ENCODE data around the gene WDFY2. TPM values are rescaled to one million over a fixed set of nuclear protein-coding genes. Genes with fewer than 3 reads are reported as not detected.

The WDFY2 gene
- total and polyA plus RNA-seq, 10 of the 15 experiments (the other 5 are each of a cell fraction or from before 2014, with no cell fraction given), result 2.1 to 13.0 (median 8.1) TPM

DNA sequence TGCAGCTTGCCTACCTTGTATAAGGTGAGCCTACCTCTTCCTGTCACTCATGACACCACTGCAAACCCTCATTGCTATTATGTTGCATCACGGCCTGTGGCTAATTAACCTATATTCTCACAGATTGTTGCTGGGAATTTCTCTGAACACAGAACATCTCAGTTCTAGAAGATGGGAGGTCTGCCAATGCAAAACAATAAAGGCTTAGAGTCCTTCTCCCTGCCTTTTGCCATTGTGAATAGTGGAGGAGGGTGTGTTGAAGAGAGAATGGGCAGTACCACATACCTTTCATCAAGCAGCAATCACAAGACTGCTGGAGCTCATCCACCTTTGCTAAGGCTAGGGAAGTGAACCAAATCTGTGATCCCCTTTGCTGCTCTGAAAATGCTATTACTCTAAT, 34.4 kb downstream of the WDFY2 start:
- ChIA-PET POLR2A (interaction anchor here (0.7 to 1.2 kb wide), 4 partner anchors 9 to 493 kb away, joined by 3 to 4 read pairs (median 3); no protein-coding TSS in a partner anchor), SMC1A (ENCODE audit: uncharacterized antibody, unreplicated experiment) (interaction anchor here (1.0 to 2.4 kb wide), 3 partner anchors 9 to 146 kb away, joined by 3 to 7 read pairs (median 7); no protein-coding TSS in a partner anchor), CTCF (interaction anchor here (1.3 kb wide), 1 partner anchor 9 kb away, joined by 3 read pairs; no protein-coding TSS in a partner anchor), RAD21 (ENCODE audit: unreplicated experiment) (interaction anchor here (1.4 kb wide), 1 partner anchor 9 kb away, joined by 5 read pairs; no protein-coding TSS in a partner anchor)
- FAIRE-seq, result no peak
- intact Hi-C loops (cut with micrococcal nuclease; ENCODE audit: unreplicated experiment), result no loop called here
- Histone ChIP-seq H3K4me1 (ENCODE audit: control insufficient read depth, insufficient read depth, low read length) (peaks cover 10% of the 10 kb centered on the region), H3K27me3 (replicated peaks in 1 of 2; ENCODE audit: control insufficient read depth in 2 of 2, insufficient read depth in 2 of 2, low read length in 1 of 2) (no peaks in the 10 kb centered on the region), H4K20me1 (ENCODE audit: control insufficient read depth, insufficient read depth) (no peaks in the 10 kb centered on the region), H3K9ac (ENCODE audit: control insufficient read depth, insufficient read depth, low read length) (no peak overlapping the region), H3K36me3 (ENCODE audit: control insufficient read depth in 2 of 2, insufficient read depth in 2 of 2, low read length in 1 of 2) (no peaks in the 10 kb centered on the region), H3K9me3 (replicated peaks; ENCODE audit: control insufficient read depth, insufficient read depth, low read length) (no peaks in the 10 kb centered on the region), H3K4me3 (no peak overlapping the region), H3K79me2 (ENCODE audit: control insufficient read depth, insufficient read depth, low read length) (peaks cover 18% of the 10 kb centered on the region), H3K27ac (ENCODE audit: control insufficient read depth, insufficient read depth) (no peak overlapping the region), H2AFZ (ENCODE audit: control insufficient read depth, low read depth, low read length) (no peak overlapping the region), H3K4me2 (ENCODE audit: control insufficient read depth, insufficient read depth) (no peak overlapping the region)
- BruUV-seq (replicated peaks), result no TSS peak
- in situ Hi-C loops (cut with MboI), result no loop called here
- no peak for TF ChIP-seq POLR2A (IDR thresholded peaks at IDR 0.05; ENCODE audit: low read depth, low read length)
- TF ChIP-seq, protein P1, sequence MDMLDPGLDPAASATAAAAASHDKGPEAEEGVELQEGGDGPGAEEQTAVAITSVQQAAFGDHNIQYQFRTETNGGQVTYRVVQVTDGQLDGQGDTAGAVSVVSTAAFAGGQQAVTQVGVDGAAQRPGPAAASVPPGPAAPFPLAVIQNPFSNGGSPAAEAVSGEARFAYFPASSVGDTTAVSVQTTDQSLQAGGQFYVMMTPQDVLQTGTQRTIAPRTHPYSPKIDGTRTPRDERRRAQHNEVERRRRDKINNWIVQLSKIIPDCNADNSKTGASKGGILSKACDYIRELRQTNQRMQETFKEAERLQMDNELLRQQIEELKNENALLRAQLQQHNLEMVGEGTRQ (IDR thresholded peaks at IDR 0.05; ENCODE audit: borderline replicate concordance, low read depth, low read length), result no peak
- no peak for TF ChIP-seq ESRRA (IDR thresholded peaks at IDR 0.05; ENCODE audit: low read length)
- no peak for TF ChIP-seq YY1 (IDR thresholded peaks at IDR 0.05; ENCODE audit: low read depth, low read length)
- no peak for TF ChIP-seq CBX3 (IDR thresholded peaks at IDR 0.05; ENCODE audit: borderline replicate concordance, low read depth)
- TF ChIP-seq, protein P2, sequence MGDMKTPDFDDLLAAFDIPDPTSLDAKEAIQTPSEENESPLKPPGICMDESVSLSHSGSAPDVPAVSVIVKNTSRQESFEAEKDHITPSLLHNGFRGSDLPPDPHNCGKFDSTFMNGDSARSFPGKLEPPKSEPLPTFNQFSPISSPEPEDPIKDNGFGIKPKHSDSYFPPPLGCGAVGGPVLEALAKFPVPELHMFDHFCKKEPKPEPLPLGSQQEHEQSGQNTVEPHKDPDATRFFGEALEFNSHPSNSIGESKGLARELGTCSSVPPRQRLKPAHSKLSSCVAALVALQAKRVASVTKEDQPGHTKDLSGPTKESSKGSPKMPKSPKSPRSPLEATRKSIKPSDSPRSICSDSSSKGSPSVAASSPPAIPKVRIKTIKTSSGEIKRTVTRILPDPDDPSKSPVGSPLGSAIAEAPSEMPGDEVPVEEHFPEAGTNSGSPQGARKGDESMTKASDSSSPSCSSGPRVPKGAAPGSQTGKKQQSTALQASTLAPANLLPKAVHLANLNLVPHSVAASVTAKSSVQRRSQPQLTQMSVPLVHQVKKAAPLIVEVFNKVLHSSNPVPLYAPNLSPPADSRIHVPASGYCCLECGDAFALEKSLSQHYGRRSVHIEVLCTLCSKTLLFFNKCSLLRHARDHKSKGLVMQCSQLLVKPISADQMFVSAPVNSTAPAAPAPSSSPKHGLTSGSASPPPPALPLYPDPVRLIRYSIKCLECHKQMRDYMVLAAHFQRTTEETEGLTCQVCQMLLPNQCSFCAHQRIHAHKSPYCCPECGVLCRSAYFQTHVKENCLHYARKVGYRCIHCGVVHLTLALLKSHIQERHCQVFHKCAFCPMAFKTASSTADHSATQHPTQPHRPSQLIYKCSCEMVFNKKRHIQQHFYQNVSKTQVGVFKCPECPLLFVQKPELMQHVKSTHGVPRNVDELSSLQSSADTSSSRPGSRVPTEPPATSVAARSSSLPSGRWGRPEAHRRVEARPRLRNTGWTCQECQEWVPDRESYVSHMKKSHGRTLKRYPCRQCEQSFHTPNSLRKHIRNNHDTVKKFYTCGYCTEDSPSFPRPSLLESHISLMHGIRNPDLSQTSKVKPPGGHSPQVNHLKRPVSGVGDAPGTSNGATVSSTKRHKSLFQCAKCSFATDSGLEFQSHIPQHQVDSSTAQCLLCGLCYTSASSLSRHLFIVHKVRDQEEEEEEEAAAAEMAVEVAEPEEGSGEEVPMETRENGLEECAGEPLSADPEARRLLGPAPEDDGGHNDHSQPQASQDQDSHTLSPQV (IDR thresholded peaks at IDR 0.05), result no peak
- TF ChIP-seq ATF7 (IDR thresholded peaks at IDR 0.05; ENCODE audit: low read depth), result no peak
- TF ChIP-seq USF1 (IDR thresholded peaks at IDR 0.05; ENCODE audit: borderline replicate concordance, extremely low read length, insufficient read depth, low read depth, low read length), result no peak
- TF ChIP-seq CHD2 (IDR thresholded peaks at IDR 0.05; ENCODE audit: borderline replicate concordance, low read depth, low read length), result no peak
- no peak for TF ChIP-seq ZBED1 (IDR thresholded peaks at IDR 0.05; ENCODE audit: borderline replicate concordance)
- no peak for TF ChIP-seq MAX (IDR thresholded peaks at IDR 0.05; ENCODE audit: low read depth, low read length)
- no peak for TF ChIP-seq HDAC2 (IDR thresholded peaks at IDR 0.05)
- no peak for TF ChIP-seq EZH2 (IDR thresholded peaks at IDR 0.05; ENCODE audit: borderline replicate concordance, control insufficient read depth, low read depth, low read length)
- no peak for TF ChIP-seq TCF7 (IDR thresholded peaks at IDR 0.05; ENCODE audit: borderline replicate concordance)
- TF ChIP-seq CBX5 (IDR thresholded peaks at IDR 0.05; ENCODE audit: low read depth), result no peak
- no peak for TF ChIP-seq RAD51 (IDR thresholded peaks at IDR 0.05)
- TF ChIP-seq KDM1A (IDR thresholded peaks at IDR 0.05; ENCODE audit: borderline replicate concordance), result no peak
- 50% methylated on average over 1 of the region's 1 CpG for WGBS (ENCODE audit: insufficient coverage, insufficient replicate concordance, low lambda C conversion rate, missing lambda C conversion rate)
- ATAC-seq, result no peak
- DNase-seq (ENCODE audit: low read depth, low spot score), result no peak

All from GM12878 (cell line).